Heart left ventricle (tissue), 13 donors: ENCODE data around the gene ORAI2.

Experiments used
- POLR2A ChIP-seq, 2 donors: fragments of 450-650 bp; IDR thresholded peaks; one replicate each; pipeline ENCODE4 v1.6.1; 2017; ENCODE audit warnings: antibody characterized with exemption in 2 of 2, mild to moderate bottlenecking in 2 of 2, moderate library complexity in 2 of 2
- TF ChIP-seq, protein P1 (sequence below), 12 donors: fragments of 200-600 bp; sonication (generic) in 4 of 12; IDR thresholded peaks; one replicate each; pipeline versions ENCODE4 v1.5.0 to v1.8.0; 2018 to 2022; ENCODE audit warnings: antibody characterized with exemption in 12 of 12, mild to moderate bottlenecking in 5 of 12
- donor health status: ischemic (EF 13 %, LVEDD 7.1; RV severe dilation, severe dysfunction).
- donor health status: DM: no; HTN: yes; CAD: no.
- donor health status: DM: no; HTN: no; CAD: no.
- donor health status: ischemic (EF 25% LVEDD 6.9; RV normal size, moderate dysfunction).
- donor health status: ischemic (EF 25% LVEDD 5.7; RV mildly dilated, moderate dysfunction).
- donor health status: ischemic (EF 35%, LVEDD 5.7; RV mildly dilated, moderate dysfunction).
- donor health status: nonischemic (EF 11% LVEDD 7.7; RV severe dilation, severe dysfunction).
- donor health status: DM: yes; HTN: yes; CAD: no.
- donor health status: PGD.
- donor health status: ischemic (EF 29% LVEDD 5.4; RV normal size, mild dysfunction).
- donor health status: nonischemic (EF 23%, LVEDD 6.1; RV moderate dilation, normal function).

DNA sequence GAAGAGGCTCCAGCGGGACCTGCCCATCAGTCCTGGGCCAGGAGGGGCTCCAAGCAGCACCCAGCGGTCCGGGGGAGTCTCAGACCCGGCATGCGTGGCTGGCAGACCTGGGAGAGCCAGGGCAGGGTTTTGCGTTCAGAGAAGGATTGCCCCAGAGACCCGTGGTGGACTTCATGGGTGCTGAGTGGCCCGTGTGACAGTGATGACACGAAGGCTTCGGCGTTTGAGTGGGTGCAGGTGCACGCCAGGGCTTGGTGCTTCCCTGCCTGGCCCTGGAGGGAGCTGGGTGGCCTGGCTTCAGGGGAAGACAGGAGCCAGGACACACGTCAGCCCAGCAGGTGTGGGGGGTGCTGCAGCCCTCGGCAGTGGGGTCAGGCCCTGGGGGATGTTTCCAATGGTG is 13.9 kb downstream of the ORAI2 start:
- TF ChIP-seq, protein P1, sequence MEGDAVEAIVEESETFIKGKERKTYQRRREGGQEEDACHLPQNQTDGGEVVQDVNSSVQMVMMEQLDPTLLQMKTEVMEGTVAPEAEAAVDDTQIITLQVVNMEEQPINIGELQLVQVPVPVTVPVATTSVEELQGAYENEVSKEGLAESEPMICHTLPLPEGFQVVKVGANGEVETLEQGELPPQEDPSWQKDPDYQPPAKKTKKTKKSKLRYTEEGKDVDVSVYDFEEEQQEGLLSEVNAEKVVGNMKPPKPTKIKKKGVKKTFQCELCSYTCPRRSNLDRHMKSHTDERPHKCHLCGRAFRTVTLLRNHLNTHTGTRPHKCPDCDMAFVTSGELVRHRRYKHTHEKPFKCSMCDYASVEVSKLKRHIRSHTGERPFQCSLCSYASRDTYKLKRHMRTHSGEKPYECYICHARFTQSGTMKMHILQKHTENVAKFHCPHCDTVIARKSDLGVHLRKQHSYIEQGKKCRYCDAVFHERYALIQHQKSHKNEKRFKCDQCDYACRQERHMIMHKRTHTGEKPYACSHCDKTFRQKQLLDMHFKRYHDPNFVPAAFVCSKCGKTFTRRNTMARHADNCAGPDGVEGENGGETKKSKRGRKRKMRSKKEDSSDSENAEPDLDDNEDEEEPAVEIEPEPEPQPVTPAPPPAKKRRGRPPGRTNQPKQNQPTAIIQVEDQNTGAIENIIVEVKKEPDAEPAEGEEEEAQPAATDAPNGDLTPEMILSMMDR (IDR thresholded peaks at IDR 0.05), result no peak
- no peak for TF ChIP-seq POLR2A (IDR thresholded peaks at IDR 0.05)
